Thyroid gland (tissue), 4 donors: ENCODE measurements around the gene TSC22D4.

Experiments
- CTCF ChIP-seq, 6 experiments: fragments of 200-600 bp in 3 of 6; fragments of 450-650 bp in 3 of 6; sonication (generic) in 3 of 6; IDR thresholded peaks; one replicate each; pipeline ENCODE4 v1.5.1; 2016 to 2019; ENCODE audit warnings: antibody characterized with exemption in 6 of 6, mild to moderate bottlenecking in 2 of 6, inconsistent platforms in 1 of 6, moderate library complexity in 1 of 6
- POLR2A ChIP-seq, 2 donors: fragments of 450-650 bp; IDR thresholded peaks; one replicate each; pipeline ENCODE4 v1.6.1; 2017; ENCODE audit warnings: antibody characterized with exemption in 2 of 2, mild to moderate bottlenecking in 2 of 2, moderate library complexity in 1 of 2

DNA sequence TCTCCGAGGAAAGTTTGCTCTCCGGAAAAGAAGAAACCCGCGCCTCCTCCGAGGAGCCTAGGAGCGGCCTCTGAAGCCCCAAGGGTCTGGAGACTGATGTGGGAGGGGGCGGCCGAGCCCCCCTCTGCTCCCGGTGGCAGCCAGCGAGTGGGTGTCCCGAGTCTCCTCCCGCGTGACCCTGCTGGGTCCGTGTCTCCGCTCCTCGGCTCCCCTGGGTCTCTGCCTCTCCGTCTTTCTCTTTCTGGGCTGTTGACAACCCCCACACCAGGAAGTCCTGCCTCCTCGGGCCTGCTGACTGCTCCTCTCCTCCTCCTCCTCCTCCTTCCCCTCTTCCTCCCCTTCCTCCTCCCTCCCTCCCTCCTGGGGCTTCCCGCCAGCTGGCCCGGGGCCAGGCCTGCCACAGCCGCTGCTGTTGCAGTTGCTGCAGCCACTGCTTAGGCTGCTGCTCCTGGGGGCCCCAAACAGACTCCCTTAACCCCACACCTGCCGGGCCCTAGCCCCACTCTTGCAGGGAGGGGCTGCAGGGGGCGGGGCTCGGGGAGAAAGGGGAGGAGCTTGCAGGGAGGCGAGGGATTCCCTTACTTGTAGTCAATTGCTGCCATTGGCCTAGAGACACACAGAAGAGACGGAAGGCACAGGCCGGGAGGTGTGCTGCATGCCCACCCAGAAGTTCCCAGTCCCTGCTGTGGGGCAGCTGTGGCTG is at the start of gene TSC22D4:
- TF ChIP-seq CTCF (IDR thresholded peaks at IDR 0.05) (no peak), POLR2A (IDR thresholded peaks at IDR 0.05) (peak; percentile 18 to 95)
